ENCODE results near the gene MRPS11.

DNA sequence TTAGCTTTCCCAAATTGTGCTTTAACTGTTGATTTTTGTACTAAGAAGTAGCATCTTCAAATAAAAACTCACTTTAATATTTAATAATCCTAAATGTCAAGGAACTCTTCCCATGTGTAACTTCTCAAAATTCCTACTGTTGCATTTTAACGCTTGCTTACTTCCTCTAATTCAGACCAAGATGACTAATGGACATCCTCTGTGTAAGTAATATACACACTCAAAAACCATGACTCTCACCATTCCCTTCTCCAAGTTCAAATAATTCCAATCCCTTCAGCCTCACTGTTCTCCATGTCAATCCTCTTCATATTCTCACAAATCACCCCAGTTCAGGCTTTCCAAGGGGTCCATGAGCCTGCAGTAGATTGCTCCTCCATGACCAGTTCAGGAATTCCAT lies 13.3 kb upstream of the MRPS11 start:
- TF ChIP-seq, protein P1, sequence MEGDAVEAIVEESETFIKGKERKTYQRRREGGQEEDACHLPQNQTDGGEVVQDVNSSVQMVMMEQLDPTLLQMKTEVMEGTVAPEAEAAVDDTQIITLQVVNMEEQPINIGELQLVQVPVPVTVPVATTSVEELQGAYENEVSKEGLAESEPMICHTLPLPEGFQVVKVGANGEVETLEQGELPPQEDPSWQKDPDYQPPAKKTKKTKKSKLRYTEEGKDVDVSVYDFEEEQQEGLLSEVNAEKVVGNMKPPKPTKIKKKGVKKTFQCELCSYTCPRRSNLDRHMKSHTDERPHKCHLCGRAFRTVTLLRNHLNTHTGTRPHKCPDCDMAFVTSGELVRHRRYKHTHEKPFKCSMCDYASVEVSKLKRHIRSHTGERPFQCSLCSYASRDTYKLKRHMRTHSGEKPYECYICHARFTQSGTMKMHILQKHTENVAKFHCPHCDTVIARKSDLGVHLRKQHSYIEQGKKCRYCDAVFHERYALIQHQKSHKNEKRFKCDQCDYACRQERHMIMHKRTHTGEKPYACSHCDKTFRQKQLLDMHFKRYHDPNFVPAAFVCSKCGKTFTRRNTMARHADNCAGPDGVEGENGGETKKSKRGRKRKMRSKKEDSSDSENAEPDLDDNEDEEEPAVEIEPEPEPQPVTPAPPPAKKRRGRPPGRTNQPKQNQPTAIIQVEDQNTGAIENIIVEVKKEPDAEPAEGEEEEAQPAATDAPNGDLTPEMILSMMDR (IDR thresholded peaks at IDR 0.05; ENCODE audit: poor library complexity), result no peak
- no peak for TF ChIP-seq EZH2phosphoT487 (IDR thresholded peaks at IDR 0.05; ENCODE audit: low read depth, severe bottlenecking, unreplicated experiment)
